Measurements from ENCODE around the gene MINDY4.

The MINDY4 gene

DNA sequence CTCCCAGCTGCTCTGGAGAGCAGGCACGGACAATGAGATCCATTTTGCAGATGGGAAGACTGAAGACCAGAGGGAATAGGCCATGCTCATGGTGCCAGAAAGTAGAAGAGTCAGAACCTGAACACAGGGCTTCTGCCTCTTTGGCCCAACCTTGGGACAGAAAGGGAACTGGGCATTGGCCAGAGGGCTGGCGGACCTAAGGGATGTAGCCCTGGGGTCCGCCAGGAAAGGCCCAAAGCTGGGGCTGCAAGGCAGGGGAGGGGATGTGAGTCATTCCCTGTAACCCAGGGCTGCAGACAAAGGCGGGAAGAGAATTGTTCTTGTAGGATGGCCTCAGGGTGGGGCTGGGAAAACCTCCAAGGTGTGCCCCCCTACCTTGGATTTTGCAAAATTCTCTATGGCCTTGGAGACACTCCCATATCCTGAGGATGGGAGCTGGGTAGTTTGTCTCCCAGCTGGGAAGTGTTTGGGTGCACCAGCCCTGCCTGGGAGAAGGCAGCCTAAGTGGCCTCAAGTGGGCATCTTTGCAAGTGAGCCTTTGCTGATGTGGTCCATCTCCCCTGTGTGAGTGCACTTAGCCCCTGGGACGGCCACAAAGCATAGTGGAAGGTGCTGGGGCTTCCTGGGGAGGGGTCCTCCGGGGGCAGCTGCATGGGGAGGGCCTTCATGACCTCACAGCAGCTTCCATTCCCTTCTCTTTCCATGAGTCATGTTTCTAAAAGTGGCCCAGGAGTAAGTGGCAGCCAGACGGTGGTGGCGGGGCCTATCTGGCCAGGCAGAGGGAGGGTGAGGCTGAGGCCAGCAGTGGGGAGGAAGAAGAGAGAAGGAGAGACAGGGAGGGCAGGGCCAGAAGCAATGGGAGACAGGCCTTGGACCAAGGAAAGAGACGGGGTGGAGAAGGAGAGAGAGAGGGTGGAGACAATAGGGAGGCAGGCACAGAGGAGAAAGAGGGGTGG is 149.6 kb downstream of the MINDY4 start:
- no peak for DNase-seq

DNA sequence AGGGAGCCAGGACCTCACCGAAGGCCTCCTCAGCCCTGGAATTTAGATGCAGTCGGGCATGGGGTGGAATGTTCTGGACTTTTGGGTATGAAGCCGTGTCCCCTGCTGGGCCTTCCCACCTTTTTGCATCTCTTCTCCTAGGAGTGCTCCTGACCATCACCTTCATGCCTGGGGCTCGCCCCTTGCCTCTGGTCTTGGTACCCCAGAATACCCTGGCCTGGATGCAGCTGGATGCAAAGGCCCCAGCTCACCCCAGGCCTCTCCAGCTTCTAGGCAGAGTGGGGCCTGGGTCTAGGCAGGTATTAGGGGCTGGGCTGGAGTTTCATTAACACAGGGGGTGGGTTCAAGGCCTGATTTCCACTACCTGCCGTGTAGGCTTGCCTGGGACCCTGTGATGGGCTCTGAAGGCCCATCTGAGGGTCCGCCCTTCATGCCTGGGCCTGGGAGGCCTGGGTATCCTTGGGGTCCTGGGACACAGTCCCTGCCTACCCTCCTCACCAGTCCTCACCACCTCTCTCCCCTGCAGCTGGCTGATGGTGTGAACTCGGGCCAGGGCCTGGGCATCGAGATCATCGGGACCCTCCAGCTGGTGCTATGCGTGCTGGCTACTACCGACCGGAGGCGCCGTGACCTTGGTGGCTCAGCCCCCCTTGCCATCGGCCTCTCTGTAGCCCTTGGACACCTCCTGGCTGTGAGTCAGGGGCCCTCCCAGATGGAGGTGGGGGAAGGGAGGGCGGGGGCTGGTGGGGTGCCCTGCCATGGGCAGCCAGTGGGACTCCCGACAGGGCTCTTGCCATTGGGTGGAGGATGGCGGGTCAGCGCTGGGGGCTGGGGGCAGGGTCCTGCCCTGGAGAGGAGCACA is 150.6 kb downstream of the MINDY4 start:
- DNase-seq, result no peak

- DNase-seq, result no peak
Observed at GRCh38 chr7:30922596-30922995, 151.4 kb downstream of the MINDY4 start.

- DNase-seq, result no peak
Observed at GRCh38 chr7:30923009-30923773, 152.0 kb downstream of the MINDY4 start.

DNA sequence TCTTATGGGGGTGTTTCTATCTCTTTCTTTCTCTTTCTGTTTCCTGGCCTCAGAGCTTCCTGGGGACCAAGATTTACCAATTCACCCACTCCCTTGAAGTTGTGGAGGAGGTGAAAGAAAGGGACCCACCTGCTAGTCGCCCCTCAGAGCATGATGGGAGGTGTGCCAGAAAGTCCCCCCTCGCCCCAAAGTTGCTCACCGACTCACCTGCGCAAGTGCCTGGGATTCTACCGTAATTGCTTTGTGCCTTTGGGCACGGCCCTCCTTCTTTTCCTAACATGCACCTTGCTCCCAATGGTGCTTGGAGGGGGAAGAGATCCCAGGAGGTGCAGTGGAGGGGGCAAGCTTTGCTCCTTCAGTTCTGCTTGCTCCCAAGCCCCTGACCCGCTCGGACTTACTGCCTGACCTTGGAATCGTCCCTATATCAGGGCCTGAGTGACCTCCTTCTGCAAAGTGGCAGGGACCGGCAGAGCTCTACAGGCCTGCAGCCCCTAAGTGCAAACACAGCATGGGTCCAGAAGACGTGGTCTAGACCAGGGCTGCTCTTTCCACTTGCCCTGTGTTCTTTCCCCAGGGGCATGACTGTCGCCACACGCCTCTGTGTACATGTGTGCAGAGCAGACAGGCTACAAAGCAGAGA is 152.7 kb downstream of the MINDY4 start:
- no peak for DNase-seq

- no peak for DNase-seq
Observed at GRCh38 chr7:30924624-30925023, 153.4 kb downstream of the MINDY4 start.

GRCh38 chr7:30925117-30925516 is 153.9 kb downstream of the MINDY4 start:
- no peak for DNase-seq

DNA sequence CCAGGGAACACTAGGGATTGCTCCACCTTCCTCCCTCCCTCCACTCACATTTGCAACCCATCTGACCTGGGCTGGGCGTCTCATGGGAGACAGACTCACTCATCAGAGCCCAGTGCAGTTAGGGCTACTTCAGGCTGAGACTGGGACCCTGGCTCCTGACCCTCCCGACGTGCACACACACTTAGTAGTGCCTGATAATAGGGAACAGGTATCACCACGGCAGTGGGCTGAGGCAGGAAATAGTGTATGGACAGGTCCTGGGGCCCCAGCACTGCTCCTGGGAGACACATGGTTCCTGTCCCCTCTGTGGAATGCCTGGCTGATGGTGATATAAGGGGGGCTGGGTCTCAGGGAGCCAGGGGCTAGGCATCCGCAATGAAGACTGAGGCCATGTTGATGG is 154.7 kb downstream of the MINDY4 start:
- no peak for DNase-seq

- DNase-seq, result no peak
Observed at GRCh38 chr7:30926313-30926712, 155.1 kb downstream of the MINDY4 start.

DNA sequence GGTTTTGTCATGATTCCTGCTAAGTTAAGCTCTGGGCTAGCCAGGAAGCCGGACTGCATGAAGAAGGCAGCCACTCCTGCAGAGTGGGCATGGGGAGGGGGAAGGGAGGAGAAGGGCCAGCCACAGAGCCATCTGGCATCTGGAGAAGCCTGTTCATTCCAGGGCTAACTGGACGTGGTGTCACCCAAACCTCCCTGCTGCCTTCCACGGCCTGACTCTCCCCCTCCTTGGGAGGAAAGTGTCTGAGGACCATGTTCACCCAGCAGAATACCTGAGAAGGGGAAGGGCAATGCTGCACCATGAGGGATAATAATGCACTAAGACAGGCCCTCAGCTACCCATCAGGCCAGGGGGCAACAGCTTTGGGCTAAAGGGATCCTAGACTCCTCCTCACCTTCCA is 155.8 kb downstream of the MINDY4 start:
- no peak for DNase-seq

GRCh38 chr7:30927559-30927958 is 156.3 kb downstream of the MINDY4 start:
- no peak for DNase-seq

DNA sequence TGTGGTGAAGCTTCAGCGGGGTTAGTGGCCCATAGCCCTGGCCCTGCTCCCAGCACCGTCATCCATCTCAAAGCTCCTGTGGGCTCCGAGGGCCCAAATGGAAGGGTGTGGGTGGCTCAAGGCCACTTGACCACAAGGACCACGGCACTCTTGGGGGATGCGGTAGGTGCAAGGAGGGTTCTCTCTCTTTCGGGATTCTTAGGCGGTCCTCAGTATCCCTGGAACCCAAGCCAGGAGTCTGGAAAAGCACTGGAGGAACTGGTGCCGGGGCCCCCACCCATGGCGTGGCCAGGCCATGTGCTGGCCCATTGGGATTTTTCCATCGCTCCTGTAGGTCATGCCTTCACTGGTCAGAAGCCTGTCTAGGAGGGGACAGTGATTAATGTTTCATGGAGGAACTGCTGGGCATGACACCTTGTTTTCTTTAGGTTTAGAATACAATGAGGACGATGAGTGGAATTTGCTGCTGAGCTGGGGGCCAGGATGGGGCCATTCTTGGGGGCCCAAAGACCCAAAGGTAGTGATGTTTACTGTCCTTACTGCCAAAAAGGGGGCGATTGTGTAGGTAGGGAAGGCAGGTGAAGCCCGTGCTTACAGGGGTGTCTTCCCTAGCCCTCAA is 157.1 kb downstream of the MINDY4 start:
- no peak for DNase-seq

DNA sequence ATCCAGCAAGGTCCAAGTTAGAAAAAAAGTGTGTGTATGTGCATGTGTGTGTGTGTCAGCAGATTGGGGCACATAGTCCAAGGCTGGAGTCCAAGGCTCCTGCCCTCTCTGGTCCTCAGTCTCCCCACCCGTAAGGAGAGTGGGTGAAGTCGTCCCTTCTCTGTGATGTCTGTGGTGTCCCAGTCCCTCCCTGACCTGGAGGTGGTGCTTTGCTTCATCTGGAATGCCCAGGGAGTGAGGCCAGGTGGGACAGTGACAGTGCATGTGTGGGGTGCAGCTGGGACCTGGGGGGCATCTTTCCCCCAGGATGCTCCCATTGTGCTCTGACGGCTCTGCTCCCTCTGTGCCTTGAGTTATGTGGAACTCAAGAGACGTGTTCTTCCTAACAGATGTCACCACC is 158.5 kb downstream of the MINDY4 start:
- no peak for DNase-seq

- no peak for DNase-seq
Observed at GRCh38 chr7:30930621-30931020, 159.4 kb downstream of the MINDY4 start.

- no peak for DNase-seq
Observed at GRCh38 chr7:30931161-30931928, 160.1 kb downstream of the MINDY4 start.

DNA sequence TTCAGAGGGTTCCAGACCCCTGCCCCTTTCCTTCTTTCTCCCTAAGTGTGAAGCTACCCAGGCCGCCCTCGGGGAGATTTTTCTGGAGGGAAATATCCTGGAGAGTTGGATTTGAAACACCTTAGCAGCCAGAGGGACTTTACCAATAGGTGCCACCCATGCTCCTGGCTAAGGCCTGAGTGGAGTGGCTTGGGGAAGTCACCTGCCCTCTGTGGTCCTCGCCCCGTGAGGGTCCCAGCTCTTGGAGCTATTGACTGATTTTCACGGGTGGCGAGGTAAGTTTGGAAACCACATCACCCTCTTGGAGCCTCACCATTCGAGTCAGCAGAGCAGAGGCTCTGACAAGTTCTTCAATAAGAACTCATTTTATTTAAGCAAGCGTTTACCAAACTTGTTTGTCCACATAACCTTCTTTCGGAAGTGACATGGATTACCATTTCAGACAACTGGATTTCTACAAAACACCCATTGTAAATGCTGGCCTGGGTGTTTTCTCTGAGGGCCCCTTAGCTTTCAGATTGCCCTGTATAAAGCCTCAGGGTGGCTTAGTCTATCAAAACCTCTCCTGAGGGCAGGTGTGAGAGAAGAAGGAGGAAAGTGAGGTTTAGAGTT is 160.8 kb downstream of the MINDY4 start:
- no peak for DNase-seq

- no peak for DNase-seq
Observed at GRCh38 chr7:30932562-30932961, 161.3 kb downstream of the MINDY4 start.

GRCh38 chr7:30933124-30933974 is 162.1 kb downstream of the MINDY4 start:
- DNase-seq, result no peak

DNA sequence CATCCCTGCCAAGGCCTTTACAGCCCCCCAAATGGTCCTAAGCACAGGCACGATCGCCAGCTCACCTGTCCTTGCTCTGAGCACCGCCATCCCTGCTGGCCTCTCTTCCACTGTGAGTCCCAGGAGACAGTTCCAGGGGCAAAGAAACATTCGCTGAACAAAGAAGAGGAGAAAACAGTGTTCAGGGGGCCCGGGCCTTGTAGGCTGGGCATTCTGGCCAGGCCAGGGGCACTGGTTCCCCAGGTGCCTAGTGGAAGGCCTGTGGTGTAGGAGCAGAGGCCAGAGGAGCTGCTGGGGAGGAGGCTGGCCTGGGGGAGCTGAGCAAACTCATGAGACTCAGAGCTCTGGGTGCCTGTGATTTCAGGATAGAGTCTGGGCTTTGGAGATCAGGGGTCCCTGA is 163.0 kb downstream of the MINDY4 start:
- no peak for DNase-seq
